ENCODE measurements around the gene NEDD9.

NEDD9 gene

GRCh38 chr6:11213422-11214021 lies 18.9 kb downstream of the NEDD9 start:
- no peak overlapping the region for H3K4me3 ChIP-seq (ENCODE audit: control insufficient read depth, low read depth, low read length)
- DNase-seq (ENCODE audit: low read depth): no peak
- no peak for TF ChIP-seq CTCF (conservative IDR thresholded peaks at IDR 0.05; ENCODE audit: control insufficient read depth, insufficient read depth, low read depth, low read length)

- no peak overlapping the region for H3K4me3 ChIP-seq (ENCODE audit: control insufficient read depth, low read depth, low read length)
- TF ChIP-seq CTCF (conservative IDR thresholded peaks at IDR 0.05; ENCODE audit: control insufficient read depth, insufficient read depth, low read depth, low read length): no peak
- peak; percentile 91 for DNase-seq (ENCODE audit: low read depth)
Observed at GRCh38 chr6:11212664-11213063, 19.8 kb downstream of the NEDD9 start.

GRCh38 chr6:11211254-11211653 lies 21.2 kb downstream of the NEDD9 start:
- DNase-seq (ENCODE audit: low read depth): no peak
- no peak overlapping the region for H3K4me3 ChIP-seq (ENCODE audit: control insufficient read depth, low read depth, low read length)
- TF ChIP-seq CTCF (conservative IDR thresholded peaks at IDR 0.05; ENCODE audit: control insufficient read depth, insufficient read depth, low read depth, low read length): no peak

- no peak overlapping the region for H3K4me3 ChIP-seq (ENCODE audit: control insufficient read depth, low read depth, low read length)
- TF ChIP-seq CTCF (conservative IDR thresholded peaks at IDR 0.05; ENCODE audit: control insufficient read depth, insufficient read depth, low read depth, low read length): no peak
- no peak for DNase-seq (ENCODE audit: low read depth)
Observed at GRCh38 chr6:11210386-11211138, 21.9 kb downstream of the NEDD9 start.

- H3K4me3 ChIP-seq (ENCODE audit: control insufficient read depth, low read depth, low read length): no peak overlapping the region
- no peak for TF ChIP-seq CTCF (conservative IDR thresholded peaks at IDR 0.05; ENCODE audit: control insufficient read depth, insufficient read depth, low read depth, low read length)
- DNase-seq (ENCODE audit: low read depth): no peak
Observed at GRCh38 chr6:11209906-11210305, 22.6 kb downstream of the NEDD9 start.

GRCh38 chr6:11209369-11209768 lies 23.1 kb downstream of the NEDD9 start:
- no peak for DNase-seq (ENCODE audit: low read depth)
- no peak overlapping the region for H3K4me3 ChIP-seq (ENCODE audit: control insufficient read depth, low read depth, low read length)
- no peak for TF ChIP-seq CTCF (conservative IDR thresholded peaks at IDR 0.05; ENCODE audit: control insufficient read depth, insufficient read depth, low read depth, low read length)
